UCSD-AML1 (cell line): Measurements from ENCODE around the gene NBAS.
A peak's percentile ranks its signal among the peaks of the same experiment; 100 is the strongest.

ENCODE experiments used
- DNase-seq: peaks from one replicate; lab custom pipeline; 2025; ENCODE audit not compliant: unreplicated experiment; lab: John Stamatoyannopoulos, UW

NBAS gene

GRCh38 chr2:15147591-15147990, 413.5 kb downstream of the NBAS start:
- DNase-seq, result no peak

GRCh38 chr2:15146960-15147359, 414.2 kb downstream of the NBAS start:
- no peak for DNase-seq

- DNase-seq, result no peak
These were observed 415.2 kb downstream of the NBAS start for GRCh38 chr2:15145919-15146318.

- DNase-seq, result no peak
These were observed 415.9 kb downstream of the NBAS start for GRCh38 chr2:15145046-15145817.

GRCh38 chr2:15142069-15142689, 419.0 kb downstream of the NBAS start:
- DNase-seq, result peak; percentile 85

- no peak for DNase-seq
These were observed 419.9 kb downstream of the NBAS start for GRCh38 chr2:15141211-15141610.

- DNase-seq, result no peak
These were observed 424.5 kb downstream of the NBAS start for GRCh38 chr2:15136639-15137038.

GRCh38 chr2:15134957-15135356, 426.2 kb downstream of the NBAS start:
- no peak for DNase-seq

- DNase-seq, result no peak
These were observed 427.7 kb downstream of the NBAS start for GRCh38 chr2:15133461-15133860.

GRCh38 chr2:15128846-15129245, 432.3 kb downstream of the NBAS start:
- no peak for DNase-seq

- no peak for DNase-seq
These were observed 433.3 kb downstream of the NBAS start for GRCh38 chr2:15127876-15128275.

GRCh38 chr2:15127301-15127700, 433.8 kb downstream of the NBAS start:
- no peak for DNase-seq

- DNase-seq, result no peak
These were observed 434.8 kb downstream of the NBAS start for GRCh38 chr2:15126373-15126772.

- DNase-seq, result no peak
These were observed 438.2 kb downstream of the NBAS start for GRCh38 chr2:15122915-15123314.

- peak; percentile 25 for DNase-seq
These were observed 440.5 kb downstream of the NBAS start for GRCh38 chr2:15120631-15121030.

- DNase-seq, result peak; percentile 22
These were observed 441.4 kb downstream of the NBAS start for GRCh38 chr2:15119722-15120175.

- DNase-seq, result no peak
These were observed 443.6 kb downstream of the NBAS start for GRCh38 chr2:15117409-15118050.
